ENCODE results near the gene HUWE1.
"Not testable (repeated sequence)": the region's sequence is repeated elsewhere in the genome, so short reads cannot be mapped to it uniquely, and the experiment has no call there.

The HUWE1 gene

DNA sequence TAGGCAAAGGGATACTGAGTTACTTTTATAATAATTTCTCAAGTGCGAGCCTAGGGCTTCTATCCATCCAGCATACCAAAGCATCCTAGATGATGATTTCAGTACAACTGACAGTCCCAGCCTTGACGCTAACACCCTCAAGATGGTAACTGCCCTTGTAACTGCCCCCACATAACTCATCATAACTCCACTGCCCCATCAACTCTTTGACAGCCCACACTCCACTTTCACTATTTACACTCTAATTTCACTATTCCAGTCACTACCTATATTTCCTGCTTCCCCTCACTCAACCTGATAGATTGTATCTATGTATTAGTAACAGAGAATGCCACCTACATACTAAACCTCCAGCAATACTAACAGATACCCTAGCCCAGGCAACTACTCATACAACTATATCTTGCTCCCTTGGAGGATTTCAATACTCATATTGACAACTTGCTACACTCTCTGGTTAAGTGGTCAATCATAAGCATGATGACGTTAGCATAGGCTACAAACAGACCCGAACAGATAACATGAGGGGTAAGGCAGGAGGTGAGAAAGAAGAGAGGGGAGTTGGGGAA is 65.0 kb downstream of the HUWE1 start:
- no peak for DNase-seq (ENCODE audit: low spot score)

DNA sequence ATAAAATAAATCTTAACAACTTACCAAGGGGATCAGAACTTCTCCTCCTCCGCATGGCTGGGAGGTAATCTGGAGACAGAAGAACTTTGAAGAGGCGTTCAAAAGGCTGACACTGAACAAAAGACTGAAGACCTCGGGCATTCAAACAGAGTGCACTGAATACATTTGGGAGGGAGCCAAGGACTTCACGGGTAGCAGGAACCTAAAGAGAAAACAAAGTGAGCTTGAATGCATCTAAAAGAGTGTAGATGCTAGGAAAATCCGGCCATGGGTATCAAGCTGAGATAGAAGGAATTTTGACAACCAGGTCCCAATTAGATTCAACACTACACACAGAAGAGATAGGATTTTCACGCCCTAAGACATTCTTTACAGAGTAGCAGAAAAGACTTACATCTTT is 69.6 kb downstream of the HUWE1 start:
- no peak for DNase-seq (ENCODE audit: low spot score)

DNA sequence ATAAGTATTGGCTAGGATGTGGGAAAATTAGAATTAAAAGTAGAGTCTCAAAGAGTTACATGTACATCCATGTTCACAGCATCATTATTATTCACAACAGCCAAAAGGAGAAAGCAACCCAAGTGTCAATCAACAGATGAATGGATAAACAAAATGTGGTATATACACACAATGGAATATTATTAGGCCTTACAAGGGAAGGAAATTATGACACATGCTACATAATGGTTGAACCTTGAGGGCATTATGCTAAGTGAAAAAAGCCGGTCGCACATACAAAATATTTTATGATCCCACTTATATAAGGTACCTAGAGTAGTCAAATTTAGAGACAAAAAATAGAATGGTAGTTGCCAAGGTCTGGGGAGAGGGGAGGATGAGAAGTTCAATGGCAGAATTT is 80.1 kb downstream of the HUWE1 start:
- no peak for DNase-seq (ENCODE audit: low spot score)

DNA sequence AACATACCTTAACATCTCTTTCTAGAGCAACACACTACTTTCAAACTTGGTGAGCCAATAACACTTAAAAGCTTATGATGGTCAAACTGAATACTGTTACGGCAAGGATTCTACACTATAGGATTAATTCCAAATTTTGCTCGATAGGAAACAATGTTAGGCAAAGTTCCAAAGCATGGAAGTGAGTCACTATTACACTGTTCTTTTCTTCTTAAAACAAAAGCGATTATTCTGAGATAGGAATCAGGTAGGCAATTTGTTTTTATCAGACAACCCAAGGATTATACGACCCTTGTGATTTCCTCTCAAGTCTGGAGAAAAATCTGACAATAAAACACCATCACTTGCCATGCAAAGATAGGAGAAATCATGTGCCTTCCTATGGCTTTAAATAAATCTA is 81.5 kb downstream of the HUWE1 start:
- DNase-seq (ENCODE audit: low spot score), result no peak

DNA sequence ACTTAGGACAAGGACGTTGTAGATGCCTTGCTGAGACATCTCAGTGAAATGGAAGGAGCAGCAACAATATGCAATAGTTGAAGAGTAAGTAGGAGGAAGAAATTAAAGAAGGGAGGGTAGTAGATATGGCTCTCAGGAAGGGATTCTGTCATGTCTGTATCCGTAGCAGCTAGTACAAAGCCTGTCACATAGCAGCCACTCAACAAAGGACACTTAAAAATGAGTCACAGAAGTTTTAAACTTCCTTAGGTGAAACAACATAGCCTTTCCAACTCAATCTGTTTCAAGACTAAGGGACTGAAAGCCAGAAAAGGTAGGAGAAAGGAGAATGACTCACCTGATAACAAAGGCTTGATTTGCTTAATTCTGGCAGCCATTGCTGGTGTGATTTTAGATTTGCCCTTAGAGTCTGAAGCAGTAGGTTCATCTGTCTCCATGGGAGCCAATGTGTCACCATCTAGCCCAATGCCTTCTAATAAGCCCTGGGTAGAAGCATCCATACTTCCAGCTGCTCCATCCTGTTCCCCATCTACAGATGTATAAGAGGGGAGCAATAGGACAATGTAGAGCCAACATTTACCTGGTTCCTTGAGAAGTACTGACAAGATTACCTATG is 86.6 kb downstream of the HUWE1 start:
- no peak for DNase-seq (ENCODE audit: low spot score)

DNA sequence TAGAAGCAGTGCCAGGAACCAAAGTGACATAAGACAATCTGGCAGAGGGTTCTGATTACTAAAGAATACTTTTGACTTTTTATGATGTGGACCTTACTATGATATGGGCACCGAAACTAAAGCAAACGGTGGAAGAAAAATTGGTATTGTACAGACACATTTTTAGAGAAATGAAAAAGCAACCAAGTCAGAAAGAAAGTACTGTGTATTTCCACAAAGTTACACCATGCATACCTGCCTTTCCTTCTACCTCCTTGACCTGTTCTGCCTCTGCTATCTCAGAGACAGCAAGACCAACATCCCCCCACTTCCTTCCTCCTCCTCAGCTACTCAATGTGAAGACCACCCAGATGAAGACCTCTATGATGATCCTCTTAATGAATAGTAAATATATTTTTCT is 88.3 kb downstream of the HUWE1 start:
- DNase-seq (ENCODE audit: low spot score), result no peak

DNA sequence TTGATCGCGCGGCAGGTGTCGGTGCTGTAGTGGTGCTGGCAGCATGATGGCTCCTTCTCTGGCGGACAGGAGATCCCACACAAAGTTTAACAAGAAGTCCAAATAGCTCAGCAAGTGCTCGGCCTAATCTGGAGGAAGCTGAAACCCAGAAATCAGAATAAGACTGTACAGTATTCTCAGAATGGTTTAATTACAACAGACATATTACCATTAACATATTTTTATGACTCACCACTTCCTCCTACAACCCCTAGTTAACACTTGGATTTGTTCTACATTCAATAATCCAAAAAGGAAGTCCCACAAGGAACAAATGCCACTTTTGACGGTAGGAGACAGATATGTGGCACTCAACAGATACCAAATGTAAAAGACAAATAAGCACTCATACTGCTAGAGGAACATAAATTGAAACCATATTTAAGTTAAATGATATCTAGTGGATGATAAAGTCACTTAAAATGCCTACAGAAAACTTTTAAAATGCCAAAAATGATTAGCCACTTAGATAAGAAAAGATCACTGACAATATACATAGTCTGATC is 91.2 kb downstream of the HUWE1 start:
- DNase-seq (ENCODE audit: low spot score), result no peak

DNA sequence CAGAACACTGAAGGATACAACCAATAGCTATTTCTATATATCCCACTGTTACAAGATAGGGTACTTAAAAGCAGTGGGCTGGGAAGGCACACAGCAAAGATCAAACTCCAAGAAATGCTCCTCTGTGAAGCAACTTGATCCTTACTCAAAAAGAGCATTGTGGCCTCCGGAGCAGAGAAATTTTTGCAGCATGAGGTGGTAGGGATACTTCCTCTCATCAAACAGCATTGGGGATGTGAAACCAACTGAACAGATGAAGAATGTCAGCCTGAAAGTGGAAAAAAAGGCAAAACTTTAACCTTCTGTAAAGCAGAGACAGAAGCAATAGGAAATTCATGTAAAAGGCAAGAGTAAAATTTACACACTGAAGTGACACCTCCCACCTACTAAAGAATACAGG is 92.2 kb downstream of the HUWE1 start:
- DNase-seq (ENCODE audit: low spot score), result no peak

DNA sequence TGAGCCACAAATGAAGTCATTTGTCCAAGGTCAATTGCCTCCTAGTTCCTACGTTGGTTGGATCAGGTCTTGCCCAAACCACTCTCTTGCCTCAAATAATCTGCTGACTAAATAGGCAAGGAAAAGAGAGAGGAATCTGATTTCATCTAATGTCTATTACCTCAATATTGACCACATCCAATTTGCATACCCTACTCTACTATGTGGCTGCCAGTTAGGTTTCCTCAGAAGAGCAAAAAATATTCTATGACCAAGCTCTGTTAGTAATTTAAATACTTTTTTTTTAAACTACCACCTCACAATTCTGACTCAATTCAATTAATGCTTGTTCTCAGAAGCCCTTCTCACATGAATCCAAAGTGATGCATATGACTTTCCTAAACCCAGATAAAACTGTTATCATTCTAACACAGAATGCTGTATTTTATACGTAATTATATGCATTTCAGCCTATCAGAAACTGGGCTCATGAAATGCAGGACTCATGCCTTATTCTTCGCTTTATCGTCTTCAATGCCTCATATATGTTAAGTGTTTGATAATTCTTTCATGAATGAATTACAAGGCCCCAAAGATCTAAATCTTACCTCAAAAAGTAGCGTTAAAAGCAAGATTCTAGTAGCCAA is 98.6 kb downstream of the HUWE1 start:
- no peak for DNase-seq (ENCODE audit: low spot score)

DNA sequence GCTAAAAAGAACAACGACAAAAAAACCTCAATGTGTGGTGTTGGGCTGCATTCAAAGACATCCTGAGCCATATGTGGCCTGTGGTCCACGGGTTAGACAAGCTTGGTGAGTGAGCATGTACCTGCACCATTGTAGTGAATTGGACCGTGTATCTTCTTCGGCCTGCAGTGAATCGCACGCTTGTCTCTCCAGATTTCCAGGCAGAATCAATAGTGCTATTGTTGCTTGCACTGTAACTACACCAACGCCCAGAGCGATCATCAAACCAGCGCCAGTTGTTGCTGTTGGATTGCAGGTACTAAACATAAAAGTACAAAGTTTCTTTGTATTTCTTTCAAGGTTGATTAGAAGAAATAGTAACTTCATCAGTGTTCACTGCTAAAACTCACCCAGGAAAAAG is 101.6 kb downstream of the HUWE1 start:
- no peak for DNase-seq (ENCODE audit: low spot score)

DNA sequence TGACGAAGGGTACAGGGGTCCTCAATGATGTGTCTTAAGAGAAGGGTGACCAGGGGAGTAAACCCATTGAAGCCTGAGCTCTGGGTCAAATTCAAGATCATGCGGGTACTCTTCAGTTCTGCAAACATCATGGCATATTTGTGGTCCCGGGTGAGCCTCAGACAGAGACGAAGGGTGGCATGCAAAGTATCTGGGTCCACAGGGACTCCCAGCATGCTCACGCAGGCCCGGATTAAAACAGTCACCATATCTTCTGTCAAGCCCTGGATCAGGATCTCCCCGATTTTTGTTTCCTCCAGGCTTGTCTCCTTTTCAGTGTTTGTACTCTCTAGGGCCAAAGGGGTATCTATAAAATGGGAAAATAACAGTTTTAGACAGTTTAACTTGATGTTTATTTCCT is 102.9 kb downstream of the HUWE1 start:
- DNase-seq (ENCODE audit: low spot score), result no peak

DNA sequence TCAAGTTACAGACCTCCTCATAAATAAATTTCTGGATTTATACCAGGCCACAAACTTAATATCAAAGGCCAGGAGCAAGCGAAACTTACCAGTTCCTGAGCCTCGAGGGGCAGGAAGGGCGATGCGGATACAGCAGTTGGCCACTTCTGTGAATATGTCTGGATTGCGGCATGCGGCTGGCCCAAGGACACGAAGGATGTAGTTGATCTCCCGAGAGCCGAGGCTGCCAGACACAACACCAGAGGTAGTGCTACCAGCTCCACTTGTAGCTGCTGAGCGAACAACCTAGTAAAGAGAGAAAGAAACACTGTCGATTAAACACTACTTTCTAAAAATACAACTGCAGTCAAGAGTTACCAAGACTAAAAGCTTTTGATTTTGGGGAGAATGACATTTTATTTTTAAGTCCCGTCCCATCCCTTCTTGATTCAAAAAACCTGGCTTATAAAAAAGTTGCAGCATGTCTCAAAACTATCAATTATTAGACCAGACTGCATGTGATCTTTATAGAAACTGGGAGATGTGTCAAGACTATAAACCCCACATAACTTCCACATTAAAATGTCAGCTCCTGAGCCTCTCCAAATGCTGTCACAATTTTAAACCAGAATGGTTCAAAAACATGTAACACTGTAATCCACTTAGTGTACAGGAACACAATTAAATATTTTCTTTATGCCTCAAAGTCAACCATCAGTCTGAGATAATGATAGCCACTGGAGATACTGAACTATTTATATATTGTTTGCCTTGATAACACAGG is 105.6 kb downstream of the HUWE1 start:
- no peak for DNase-seq (ENCODE audit: low spot score)

DNA sequence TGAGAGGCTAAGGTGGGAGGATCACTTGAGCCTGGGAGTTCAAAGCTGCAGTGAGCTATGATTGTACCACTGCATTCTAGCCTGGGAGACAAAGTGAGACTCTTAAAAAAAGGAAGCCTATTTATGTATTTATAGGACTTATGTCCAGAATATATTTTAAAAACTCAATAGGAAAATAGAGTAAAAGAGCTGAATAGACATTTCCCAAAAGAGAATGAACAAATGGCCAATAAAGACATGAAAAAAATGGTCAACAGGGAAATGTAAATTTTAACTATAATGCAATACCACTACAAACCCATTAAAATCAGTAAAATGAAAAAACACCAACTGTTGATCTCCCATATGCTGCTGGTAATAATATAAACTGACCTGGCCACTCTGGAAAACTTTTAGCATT is 115.0 kb downstream of the HUWE1 start:
- no peak for DNase-seq (ENCODE audit: low spot score)

DNA sequence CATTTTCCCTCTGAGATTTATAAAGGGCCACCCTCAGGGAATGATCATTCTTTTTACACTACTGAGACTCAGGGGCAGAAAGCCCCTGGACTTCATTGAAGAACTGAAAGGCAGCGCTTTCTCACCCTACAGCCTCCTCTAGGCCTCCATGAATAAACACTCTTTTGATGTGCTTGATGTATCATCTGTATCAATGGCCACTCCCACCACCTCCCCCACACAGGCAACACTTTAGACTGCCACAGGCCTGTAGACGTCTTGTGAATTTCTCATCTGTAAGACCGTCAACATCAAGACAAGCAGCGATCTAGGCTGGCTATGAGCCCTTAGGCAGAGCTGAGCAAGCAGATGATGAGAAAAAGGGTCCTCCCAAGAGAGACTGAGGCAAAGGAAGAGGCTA is 123.2 kb downstream of the HUWE1 start:
- DNase-seq (ENCODE audit: low spot score), result no peak

DNA sequence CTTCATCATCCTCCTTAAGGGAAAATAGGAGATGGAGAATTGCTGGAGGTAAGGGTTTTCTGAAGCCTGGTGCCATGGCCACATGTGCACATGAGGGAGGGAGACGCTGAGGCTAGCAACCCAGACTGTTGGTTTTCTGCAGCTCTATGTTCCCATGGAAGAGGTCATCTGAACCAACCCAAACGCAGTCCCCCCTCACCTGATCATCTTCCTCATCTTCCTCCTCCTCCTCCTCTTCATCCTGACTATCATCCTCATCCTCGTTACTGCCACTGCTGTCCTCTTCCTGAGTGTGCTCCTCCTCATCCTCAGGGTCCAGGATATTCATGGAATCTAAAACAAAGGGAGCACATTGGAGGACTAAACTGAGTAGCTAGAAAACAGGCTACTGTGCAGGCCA is 124.6 kb downstream of the HUWE1 start:
- no peak for DNase-seq (ENCODE audit: low spot score)

DNA sequence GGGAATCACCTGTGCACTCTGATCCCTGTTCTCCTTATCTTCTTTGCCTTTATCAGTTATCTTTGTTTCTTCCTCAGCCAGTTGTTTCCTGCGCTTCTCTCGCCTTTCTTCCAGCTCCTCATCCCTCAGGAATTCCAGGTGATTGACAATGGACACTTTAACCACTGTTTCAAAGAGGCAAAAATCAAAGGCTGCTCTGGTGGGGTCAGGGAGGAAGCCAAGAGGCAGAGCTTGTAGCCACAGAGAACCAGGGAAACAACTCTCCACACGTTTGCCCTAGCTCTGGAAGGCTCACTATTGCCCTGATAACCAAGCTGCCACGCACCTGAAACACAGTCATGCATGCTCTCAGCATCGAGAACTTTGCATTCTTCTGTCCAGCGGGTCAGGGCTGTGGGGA is 127.9 kb downstream of the HUWE1 start:
- no peak for DNase-seq (ENCODE audit: low spot score)

DNA sequence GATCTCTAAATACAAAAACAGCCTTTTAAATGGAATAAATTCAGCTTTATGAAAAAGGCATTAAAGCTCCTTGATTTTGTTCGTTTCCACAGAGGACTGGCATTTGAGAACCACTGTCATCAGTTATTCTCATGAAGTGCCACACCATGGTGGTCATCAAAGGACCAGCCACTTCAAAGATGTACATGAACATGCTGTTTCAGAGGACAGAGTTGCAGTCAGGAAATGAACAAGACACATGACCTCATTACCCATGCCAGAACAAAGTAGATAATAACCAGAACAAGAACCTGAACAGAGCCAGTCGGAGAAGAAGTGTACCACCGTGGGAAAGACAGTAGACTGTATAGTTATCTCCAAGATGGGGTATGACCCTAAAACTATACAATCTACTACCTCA is 129.7 kb downstream of the HUWE1 start:
- DNase-seq (ENCODE audit: low spot score), result no peak

DNA sequence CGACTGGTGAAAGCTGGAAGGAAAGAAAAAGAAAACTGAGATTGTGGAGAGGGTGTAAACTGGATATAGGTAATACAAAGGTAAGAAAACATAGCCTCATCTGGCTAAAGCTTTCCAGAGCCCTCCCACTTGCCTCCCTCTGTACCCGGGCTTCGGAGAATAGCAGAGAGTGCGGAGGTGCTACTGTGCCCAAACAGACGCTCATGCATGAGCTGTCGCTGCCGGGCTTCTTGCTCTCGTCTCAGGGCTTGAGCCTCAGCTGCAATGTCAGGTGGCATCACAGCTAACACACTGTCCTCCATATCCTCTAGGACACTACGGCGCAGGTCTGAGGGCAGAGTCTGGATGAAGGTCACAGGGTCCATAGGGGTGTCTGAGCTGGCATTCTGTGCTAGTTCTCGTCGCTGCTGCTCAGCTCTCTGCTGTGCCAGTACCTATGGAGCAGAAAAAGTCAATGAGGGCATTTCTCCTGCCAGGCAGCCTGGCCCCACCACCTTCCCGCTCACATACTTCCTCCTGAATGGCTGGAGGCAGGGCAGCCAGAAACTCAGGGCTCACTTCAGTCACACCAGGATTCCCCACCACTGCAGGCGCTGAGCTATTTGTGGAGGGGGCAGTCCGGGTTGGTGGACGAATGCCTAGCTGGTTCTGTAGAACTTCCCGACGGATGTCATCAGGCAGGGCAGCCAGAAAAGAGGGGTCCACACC is 135.6 kb downstream of the HUWE1 start:
- DNase-seq (ENCODE audit: low spot score), result no peak

DNA sequence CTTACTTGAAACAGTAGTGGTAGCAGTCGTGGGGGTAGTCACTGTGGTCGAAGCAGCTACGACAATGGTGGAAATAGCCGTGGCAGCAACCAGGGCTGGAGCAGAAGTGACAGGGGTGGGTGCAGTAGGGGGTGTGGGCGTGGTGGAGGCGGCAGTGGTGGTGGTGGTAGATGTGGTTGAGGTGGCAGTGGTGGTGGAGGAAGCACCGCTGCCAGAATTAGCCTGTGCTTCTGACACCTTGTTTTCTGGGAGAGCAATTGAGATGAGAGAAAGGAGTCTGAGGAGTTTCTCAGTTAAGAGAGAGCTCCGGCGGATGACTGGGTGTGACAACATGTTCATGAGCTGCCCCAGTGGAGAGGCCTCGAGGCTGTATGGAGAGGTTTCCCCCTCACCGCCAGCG is 138.9 kb downstream of the HUWE1 start:
- no peak for DNase-seq (ENCODE audit: low spot score)

DNA sequence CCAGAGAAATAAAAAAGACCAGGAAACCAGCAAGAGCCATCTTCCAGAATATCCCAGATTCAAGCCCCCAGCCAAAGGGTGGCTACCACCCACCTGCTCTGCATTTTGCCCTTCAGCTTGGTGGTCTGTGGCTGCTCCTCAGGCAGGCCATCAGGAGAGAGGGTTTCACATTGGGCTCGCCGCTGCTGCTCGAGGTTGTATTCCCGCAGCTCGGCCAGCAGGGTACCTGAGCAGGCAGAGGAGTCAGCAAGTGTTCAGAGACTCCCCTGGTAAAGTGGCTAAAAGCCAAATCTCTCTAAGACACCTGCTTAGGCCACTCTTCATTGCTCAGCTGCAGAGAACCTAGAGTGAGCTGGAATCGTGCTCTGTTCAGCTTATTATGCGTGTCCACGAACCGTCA is 141.6 kb downstream of the HUWE1 start:
- DNase-seq (ENCODE audit: low spot score), result no peak

DNA sequence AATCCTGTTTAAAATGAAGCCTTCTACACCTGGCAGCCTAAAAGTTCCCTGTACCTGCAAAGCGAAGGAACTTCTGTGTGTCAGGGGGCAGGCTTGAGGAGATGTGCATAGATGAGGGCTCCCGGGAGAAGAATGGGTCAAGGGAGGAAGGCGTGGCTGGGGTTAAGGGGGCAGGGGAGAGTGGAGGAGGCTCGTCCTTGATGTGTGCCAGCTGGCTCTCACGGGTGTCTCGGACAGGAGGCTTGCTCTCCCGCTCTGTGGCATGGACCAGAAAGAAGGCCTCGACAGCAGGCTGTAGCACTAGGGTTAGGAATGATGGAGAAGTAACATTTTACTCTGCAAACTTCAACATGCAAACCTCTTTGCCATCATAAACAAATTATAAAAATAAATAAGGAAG is 147.7 kb downstream of the HUWE1 start:
- no peak for DNase-seq (ENCODE audit: low spot score)

DNA sequence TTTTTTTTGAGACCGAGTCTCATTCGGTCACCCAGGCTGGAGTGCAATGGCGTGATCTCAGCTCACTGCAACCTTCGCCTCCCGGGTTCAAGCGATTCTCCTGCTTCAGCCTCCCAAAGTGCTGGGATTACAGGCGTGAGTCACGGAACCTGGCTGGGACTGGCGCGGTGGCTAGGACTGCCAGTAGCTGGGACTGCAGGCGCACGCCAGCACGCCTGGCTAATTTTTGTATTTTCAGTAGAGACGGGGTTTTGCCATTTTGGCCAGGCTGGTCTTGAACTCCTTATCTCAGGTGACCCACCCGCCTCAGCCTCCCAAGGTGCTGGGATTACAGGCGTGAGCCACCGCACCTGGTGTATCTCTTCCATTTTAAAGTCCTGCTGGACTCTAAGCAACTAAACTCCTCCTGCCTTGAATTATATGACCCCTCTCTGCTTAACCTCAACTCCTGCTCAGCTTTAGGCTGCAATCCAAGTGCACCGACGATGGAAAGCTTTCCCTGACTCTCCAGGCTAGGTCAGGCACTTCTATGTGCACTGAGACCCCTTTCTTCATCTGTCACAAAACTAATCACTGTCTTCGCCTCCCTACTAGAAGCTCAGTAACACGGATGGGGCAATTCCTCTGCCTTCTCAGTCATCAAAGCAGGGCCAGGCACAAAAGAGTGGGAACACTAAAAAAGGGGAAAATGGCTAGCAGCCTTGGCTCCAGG is 155.1 kb downstream of the HUWE1 start:
- DNase-seq (ENCODE audit: low spot score), result not testable (repeated sequence)

Measured in CD4-positive, alpha-beta T cell treated with Interleukin-6 at 100 ng/mL for 8 hours (primary cell).